A673 (cell line): ENCODE data around the gene PLAAT1. TPM values are rescaled to one million over a fixed set of nuclear protein-coding genes. Genes with fewer than 3 reads are reported as not detected.

ENCODE experiments used
- BruUV-seq: library from RNA; stranded (reverse); fragments of 400-500 nt; replicated peaks from 2 replicates; lab custom pipeline; 2021; lab: Mats Ljungman, UMichigan
- CTCF ChIA-PET: fragments of 300-600 bp; sonication (Branson Sonifier 250); formaldehyde crosslinking; loops from one replicate; lab custom pipeline; 2022; ENCODE audit warnings: antibody characterized with exemption; lab: Charles Lee
- POLR2A ChIA-PET: fragments of 300-600 bp; sonication (Branson Sonifier 250); formaldehyde crosslinking; loops from one replicate; lab custom pipeline; 2022; ENCODE audit warnings: antibody characterized with exemption; ENCODE audit not compliant: low non-redundant PET; lab: Charles Lee
- DNase-seq: peaks from one replicate; pipeline ENCODE4 v3.0.0-alpha.2; 2015; ENCODE audit warnings: low spot score
- H3K27ac ChIP-seq: fragments of 200-600 bp; sonication (generic); 2 replicates; pipeline ENCODE4 v1.5.1; 2016; ENCODE audit warnings: mixed run types, low read depth, mild to moderate bottlenecking, mixed read lengths, antibody characterized with exemption, low read length; ENCODE audit not compliant: poor library complexity, severe bottlenecking
- H3K27me3 ChIP-seq: fragments of 200-600 bp; sonication (generic); replicated peaks from 2 replicates; pipeline ENCODE4 v1.6.1; 2017; ENCODE audit warnings: mixed run types, low read depth, mild to moderate bottlenecking, mixed read lengths, antibody characterized with exemption, low read length; ENCODE audit not compliant: insufficient read depth, poor library complexity
- H3K36me3 ChIP-seq: fragments of 200-600 bp; sonication (generic); 2 replicates; pipeline ENCODE4 v1.6.1; 2016; ENCODE audit warnings: mixed run types, mild to moderate bottlenecking, mixed read lengths, antibody characterized with exemption, low read length; ENCODE audit not compliant: insufficient read depth, poor library complexity, severe bottlenecking
- H3K4me1 ChIP-seq: fragments of 200-600 bp; sonication (generic); 2 replicates; pipeline ENCODE4 v1.6.1; 2017; ENCODE audit warnings: mixed run types, mild to moderate bottlenecking, mixed read lengths, antibody characterized with exemption, low read length; ENCODE audit not compliant: insufficient read depth, poor library complexity, severe bottlenecking
- H3K4me3 ChIP-seq: fragments of 200-600 bp; sonication (generic); 2 replicates; pipeline ENCODE4 v1.5.1; 2016; ENCODE audit warnings: low read depth, mixed run types, mild to moderate bottlenecking, mixed read lengths, low read length; ENCODE audit not compliant: poor library complexity, severe bottlenecking
- H3K9me3 ChIP-seq: fragments of 200-600 bp; sonication (generic); 2 replicates; pipeline ENCODE4 v1.6.1; 2016; ENCODE audit warnings: mixed run types, low read depth, mild to moderate bottlenecking, mixed read lengths, antibody characterized with exemption, low read length; ENCODE audit not compliant: poor library complexity, severe bottlenecking
- EZH2 ChIP-seq: fragments of 200-600 bp; sonication (generic); IDR thresholded peaks from 2 replicates; pipeline ENCODE4 v1.6.1; 2017; ENCODE audit warnings: borderline replicate concordance, low read depth, mild to moderate bottlenecking, mixed read lengths, antibody characterized with exemption, low read length; ENCODE audit not compliant: poor library complexity, severe bottlenecking
- intact Hi-C: fragments of 100-400 bp; cut with micrococcal nuclease; formaldehyde crosslinking; loops from one replicate; pipeline ENCODE4 v1.10.0; 2022; ENCODE audit not compliant: unreplicated experiment
- total RNA-seq: library from RNA; stranded (reverse); gene quantifications from 2 replicates; pipeline ENCODE4 v1.2.3, GENCODE V29; 2021
- TF ChIP-seq, protein P1 (sequence below): fragments of 300-800, 200-600 bp; sonication (generic); conservative IDR thresholded peaks from 2 replicates; pipeline ENCODE4 v1.5.1; 2017; ENCODE audit warnings: low read depth, mild to moderate bottlenecking, antibody characterized with exemption, low read length, moderate library complexity, mixed read lengths

Gene PLAAT1
- total RNA-seq, 1 experiment from 2014 or later, result 0.75 TPM

DNA sequence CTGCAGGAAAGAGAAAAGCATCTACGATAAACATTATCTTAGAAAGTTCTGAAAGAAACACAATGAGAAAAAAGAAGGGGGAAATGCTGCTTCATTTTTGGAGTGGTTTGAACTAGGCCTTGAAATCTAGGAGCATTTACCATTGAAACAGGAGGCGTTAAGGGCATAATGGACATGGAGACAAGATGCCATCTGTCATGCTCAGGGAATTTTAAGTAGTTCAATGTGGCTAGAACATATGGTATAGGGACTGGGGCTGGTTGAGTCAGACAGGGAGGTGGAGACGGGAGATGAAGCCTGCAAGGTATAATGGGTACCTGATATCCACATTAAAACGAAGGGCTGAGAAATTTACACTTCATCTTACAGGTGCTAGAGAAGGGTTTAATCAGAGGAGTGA is 10.4 kb upstream of the PLAAT1 start:
- Histone ChIP-seq H3K4me1 (no peaks in the 10 kb centered on the region), H3K27me3 (no peaks in the 10 kb centered on the region), H3K4me3 (no peak overlapping the region), H3K9me3 (no peaks in the 10 kb centered on the region), H3K27ac (no peak overlapping the region), H3K36me3 (no peaks in the 10 kb centered on the region)
- ChIA-PET POLR2A (no interaction called here), CTCF (no interaction called here)
- BruUV-seq, result no TSS peak
- intact Hi-C loops, result no loop called here
- no peak for TF ChIP-seq EZH2
- TF ChIP-seq, protein P1, sequence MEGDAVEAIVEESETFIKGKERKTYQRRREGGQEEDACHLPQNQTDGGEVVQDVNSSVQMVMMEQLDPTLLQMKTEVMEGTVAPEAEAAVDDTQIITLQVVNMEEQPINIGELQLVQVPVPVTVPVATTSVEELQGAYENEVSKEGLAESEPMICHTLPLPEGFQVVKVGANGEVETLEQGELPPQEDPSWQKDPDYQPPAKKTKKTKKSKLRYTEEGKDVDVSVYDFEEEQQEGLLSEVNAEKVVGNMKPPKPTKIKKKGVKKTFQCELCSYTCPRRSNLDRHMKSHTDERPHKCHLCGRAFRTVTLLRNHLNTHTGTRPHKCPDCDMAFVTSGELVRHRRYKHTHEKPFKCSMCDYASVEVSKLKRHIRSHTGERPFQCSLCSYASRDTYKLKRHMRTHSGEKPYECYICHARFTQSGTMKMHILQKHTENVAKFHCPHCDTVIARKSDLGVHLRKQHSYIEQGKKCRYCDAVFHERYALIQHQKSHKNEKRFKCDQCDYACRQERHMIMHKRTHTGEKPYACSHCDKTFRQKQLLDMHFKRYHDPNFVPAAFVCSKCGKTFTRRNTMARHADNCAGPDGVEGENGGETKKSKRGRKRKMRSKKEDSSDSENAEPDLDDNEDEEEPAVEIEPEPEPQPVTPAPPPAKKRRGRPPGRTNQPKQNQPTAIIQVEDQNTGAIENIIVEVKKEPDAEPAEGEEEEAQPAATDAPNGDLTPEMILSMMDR, result no peak
- no peak for DNase-seq

DNA sequence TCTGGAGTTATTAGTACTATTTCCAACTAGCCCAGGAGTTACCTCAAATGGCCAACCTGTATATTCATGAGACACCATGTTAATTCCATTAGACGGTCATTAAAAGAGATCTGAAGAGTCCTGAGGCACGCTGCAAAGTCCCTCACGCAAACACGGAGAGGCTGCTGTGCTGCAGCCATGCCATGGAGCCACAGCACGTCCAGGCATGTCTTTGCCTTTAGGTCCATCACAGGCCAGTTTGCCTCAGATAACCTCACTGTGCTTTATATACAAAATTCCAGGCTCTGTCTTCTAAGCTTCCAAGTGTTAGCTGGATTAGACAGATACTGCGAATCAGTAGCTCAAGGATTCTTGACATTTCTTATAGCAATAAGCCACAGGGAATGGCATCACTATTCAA is 9.8 kb upstream of the PLAAT1 start:
- no peak overlapping the region for H3K27ac ChIP-seq
- H3K4me1 ChIP-seq, result no peaks in the 10 kb centered on the region
- ChIA-PET POLR2A (no interaction called here), CTCF (no interaction called here)
- no peaks in the 10 kb centered on the region for H3K9me3 ChIP-seq
- H3K4me3 ChIP-seq, result no peak overlapping the region
- DNase-seq, result no peak
- H3K36me3 ChIP-seq, result no peaks in the 10 kb centered on the region
- intact Hi-C loops, result no loop called here
- no peaks in the 10 kb centered on the region for H3K27me3 ChIP-seq
- TF ChIP-seq, protein P1, result no peak
- no peak for TF ChIP-seq EZH2
- no TSS peak for BruUV-seq

DNA sequence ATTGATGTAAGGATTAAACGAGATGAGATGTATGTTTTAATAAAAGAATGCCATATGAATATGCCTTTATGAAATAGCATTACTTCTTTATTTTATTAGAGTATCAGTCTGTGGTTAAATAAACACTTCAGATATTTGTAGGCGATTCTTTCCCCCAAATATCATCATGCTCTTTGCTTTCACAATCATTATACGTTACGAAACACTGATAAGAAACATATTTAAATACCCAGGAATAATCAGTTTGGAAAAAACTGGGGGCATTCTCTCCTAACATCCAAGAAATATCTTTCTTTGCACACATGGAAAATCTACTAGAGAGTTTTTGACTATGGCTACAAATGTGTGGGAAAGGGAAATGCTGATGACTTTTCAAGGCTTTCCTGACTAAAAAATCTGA is 4.4 kb upstream of the PLAAT1 start:
- Histone ChIP-seq H3K9me3 (no peaks in the 10 kb centered on the region), H3K4me3 (no peak overlapping the region), H3K27ac (no peak overlapping the region), H3K4me1 (peaks cover 4% of the 10 kb centered on the region), H3K27me3 (no peaks in the 10 kb centered on the region), H3K36me3 (no peaks in the 10 kb centered on the region)
- intact Hi-C loops, result no loop called here
- TF ChIP-seq, protein P1, result no peak
- TF ChIP-seq EZH2, result no peak
- no peak for DNase-seq
- POLR2A ChIA-PET, result no interaction called here
- CTCF ChIA-PET, result no interaction called here
- BruUV-seq, result no TSS peak
